ENCODE data around the gene PRSS36. TPM values are rescaled to one million over a fixed set of nuclear protein-coding genes. Genes with fewer than 3 reads are reported as not detected.

Gene PRSS36
- total RNA-seq, 1 experiment from 2014 or later, result 0.41 TPM

- ChIA-PET POLR2A (ENCODE audit: low non-redundant PET) (interaction anchor here (0.7 to 0.8 kb wide), 2 partner anchors 10 to 236 kb away, joined by 3 to 4 read pairs; partner anchors contain the start of gene FUS), CTCF (no interaction called here)
- Histone ChIP-seq H3K36me3 (ENCODE audit: insufficient read depth, low read length, poor library complexity, severe bottlenecking) (peaks cover 100% of the 10 kb centered on the region), H3K4me1 (ENCODE audit: insufficient read depth, low read length, poor library complexity, severe bottlenecking) (peaks cover 4% of the 10 kb centered on the region), H3K27me3 (replicated peaks; ENCODE audit: insufficient read depth, low read depth, low read length, poor library complexity) (no peaks in the 10 kb centered on the region), H3K4me3 (ENCODE audit: low read depth, low read length, poor library complexity, severe bottlenecking) (no peak overlapping the region), H3K27ac (ENCODE audit: low read depth, low read length, poor library complexity, severe bottlenecking) (no peak overlapping the region), H3K9me3 (ENCODE audit: low read depth, low read length, poor library complexity, severe bottlenecking) (no peaks in the 10 kb centered on the region)
- BruUV-seq (replicated peaks), result no TSS peak
- no peak for DNase-seq (ENCODE audit: low spot score)
- TF ChIP-seq EZH2 (IDR thresholded peaks at IDR 0.05; ENCODE audit: borderline replicate concordance, low read depth, low read length, poor library complexity, severe bottlenecking), result no peak
- TF ChIP-seq, protein P1, sequence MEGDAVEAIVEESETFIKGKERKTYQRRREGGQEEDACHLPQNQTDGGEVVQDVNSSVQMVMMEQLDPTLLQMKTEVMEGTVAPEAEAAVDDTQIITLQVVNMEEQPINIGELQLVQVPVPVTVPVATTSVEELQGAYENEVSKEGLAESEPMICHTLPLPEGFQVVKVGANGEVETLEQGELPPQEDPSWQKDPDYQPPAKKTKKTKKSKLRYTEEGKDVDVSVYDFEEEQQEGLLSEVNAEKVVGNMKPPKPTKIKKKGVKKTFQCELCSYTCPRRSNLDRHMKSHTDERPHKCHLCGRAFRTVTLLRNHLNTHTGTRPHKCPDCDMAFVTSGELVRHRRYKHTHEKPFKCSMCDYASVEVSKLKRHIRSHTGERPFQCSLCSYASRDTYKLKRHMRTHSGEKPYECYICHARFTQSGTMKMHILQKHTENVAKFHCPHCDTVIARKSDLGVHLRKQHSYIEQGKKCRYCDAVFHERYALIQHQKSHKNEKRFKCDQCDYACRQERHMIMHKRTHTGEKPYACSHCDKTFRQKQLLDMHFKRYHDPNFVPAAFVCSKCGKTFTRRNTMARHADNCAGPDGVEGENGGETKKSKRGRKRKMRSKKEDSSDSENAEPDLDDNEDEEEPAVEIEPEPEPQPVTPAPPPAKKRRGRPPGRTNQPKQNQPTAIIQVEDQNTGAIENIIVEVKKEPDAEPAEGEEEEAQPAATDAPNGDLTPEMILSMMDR (conservative IDR thresholded peaks at IDR 0.05; ENCODE audit: low read depth, low read length), result no peak
- intact Hi-C loops (cut with micrococcal nuclease; ENCODE audit: unreplicated experiment), result no loop called here
Observed at GRCh38 chr16:31190061-31190460, 40.2 kb upstream of the PRSS36 start.

- Histone ChIP-seq H3K27me3 (replicated peaks; ENCODE audit: insufficient read depth, low read depth, low read length, poor library complexity) (no peaks in the 10 kb centered on the region), H3K9me3 (ENCODE audit: low read depth, low read length, poor library complexity, severe bottlenecking) (no peaks in the 10 kb centered on the region), H3K27ac (ENCODE audit: low read depth, low read length, poor library complexity, severe bottlenecking) (no peak overlapping the region), H3K4me1 (ENCODE audit: insufficient read depth, low read length, poor library complexity, severe bottlenecking) (peaks cover 9% of the 10 kb centered on the region), H3K36me3 (ENCODE audit: insufficient read depth, low read length, poor library complexity, severe bottlenecking) (peaks cover 100% of the 10 kb centered on the region), H3K4me3 (ENCODE audit: low read depth, low read length, poor library complexity, severe bottlenecking) (no peak overlapping the region)
- no peak for DNase-seq (ENCODE audit: low spot score)
- ChIA-PET POLR2A (ENCODE audit: low non-redundant PET) (interaction anchor here (0.6 kb wide), 1 partner anchor 265 kb away, joined by 4 read pairs; no protein-coding TSS in a partner anchor), CTCF (no interaction called here)
- intact Hi-C loops (cut with micrococcal nuclease; ENCODE audit: unreplicated experiment), result no loop called here
- TF ChIP-seq EZH2 (IDR thresholded peaks at IDR 0.05; ENCODE audit: borderline replicate concordance, low read depth, low read length, poor library complexity, severe bottlenecking), result no peak
- TF ChIP-seq, protein P1 (conservative IDR thresholded peaks at IDR 0.05; ENCODE audit: low read depth, low read length), result no peak
- no TSS peak for BruUV-seq (replicated peaks)
Observed at GRCh38 chr16:31189412-31189778, 39.5 kb upstream of the PRSS36 start.

GRCh38 chr16:31188450-31189411 is 38.9 kb upstream of the PRSS36 start:
- H3K36me3 ChIP-seq (ENCODE audit: insufficient read depth, low read length, poor library complexity, severe bottlenecking), result peaks cover 100% of the 10 kb centered on the region
- H3K27me3 ChIP-seq (replicated peaks; ENCODE audit: insufficient read depth, low read depth, low read length, poor library complexity), result no peaks in the 10 kb centered on the region
- TF ChIP-seq, protein P1 (conservative IDR thresholded peaks at IDR 0.05; ENCODE audit: low read depth, low read length), result no peak
- no peak for TF ChIP-seq EZH2 (IDR thresholded peaks at IDR 0.05; ENCODE audit: borderline replicate concordance, low read depth, low read length, poor library complexity, severe bottlenecking)
- H3K4me1 ChIP-seq (ENCODE audit: insufficient read depth, low read length, poor library complexity, severe bottlenecking), result peaks cover 11% of the 10 kb centered on the region
- intact Hi-C loops (cut with micrococcal nuclease; ENCODE audit: unreplicated experiment), result no loop called here
- CTCF ChIA-PET, result no interaction called here
- H3K27ac ChIP-seq (ENCODE audit: low read depth, low read length, poor library complexity, severe bottlenecking), result no peak overlapping the region
- no peak for DNase-seq (ENCODE audit: low spot score)
- POLR2A ChIA-PET (ENCODE audit: low non-redundant PET), result interaction anchor here (0.6 kb wide), 1 partner anchor 265 kb away, joined by 4 read pairs; no protein-coding TSS in a partner anchor
- H3K4me3 ChIP-seq (ENCODE audit: low read depth, low read length, poor library complexity, severe bottlenecking), result no peak overlapping the region
- no TSS peak for BruUV-seq (replicated peaks)
- no peaks in the 10 kb centered on the region for H3K9me3 ChIP-seq (ENCODE audit: low read depth, low read length, poor library complexity, severe bottlenecking)

Data from A673 (cell line).